ENCODE results near the gene FOXP1. TPM values are rescaled to one million over a fixed set of nuclear protein-coding genes. Genes with fewer than 3 reads are reported as not detected.
A peak's percentile ranks its signal among the peaks of the same experiment; 100 is the strongest.

FOXP1 gene
- total and polyA plus RNA-seq, 2 of the 13 experiments (the other 11 are each of a cell fraction or from before 2014, with no cell fraction given): 40.4 to 59.0 TPM

DNA sequence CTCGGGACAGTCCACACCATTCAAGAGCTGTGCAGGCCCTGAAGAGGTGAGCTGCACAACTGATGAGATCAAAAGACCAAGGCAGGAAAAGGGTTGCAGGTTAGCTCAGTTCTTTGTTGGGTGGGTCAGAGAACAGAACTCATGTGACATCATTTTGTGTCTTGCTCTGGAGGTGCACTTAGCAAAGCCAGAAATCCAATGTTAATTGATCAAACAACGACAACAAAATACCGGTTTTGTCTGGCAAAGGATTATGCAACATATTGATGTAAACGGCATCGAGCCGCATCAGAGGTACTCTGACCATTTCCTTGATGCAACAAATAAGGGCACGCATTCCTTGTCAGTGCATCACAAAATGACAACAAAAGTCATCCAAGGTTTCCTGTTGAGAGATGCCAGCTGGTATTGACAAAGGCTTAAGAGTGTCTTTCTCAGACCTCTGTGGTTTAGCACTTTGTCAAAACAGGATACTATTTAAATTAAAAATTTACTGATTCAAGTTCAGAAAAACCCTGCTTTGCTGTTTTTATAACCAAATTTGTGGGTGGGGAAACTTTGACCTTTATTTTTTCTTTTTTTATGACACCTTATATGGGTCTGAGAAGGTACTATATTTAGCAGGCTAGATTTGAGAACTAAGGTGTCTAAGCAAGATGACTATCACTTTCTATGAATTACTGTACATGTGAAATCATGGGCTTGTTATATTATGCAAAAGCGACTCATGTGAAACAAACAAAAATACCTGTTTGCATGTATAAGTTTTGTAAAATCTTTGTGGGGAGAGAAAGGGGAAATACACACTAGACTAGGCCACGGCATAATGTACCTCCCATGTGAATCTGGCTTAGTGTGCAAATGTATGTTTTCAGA lies 496.1 kb downstream of the FOXP1 start (continued):
- TF ChIP-seq NCOA2 (CRISPR knock-in tag; IDR thresholded peaks at IDR 0.05) (peak; percentile 81), ZBTB21 (CRISPR knock-in tag; IDR thresholded peaks at IDR 0.05) (peak; percentile 89), ZBTB14 (CRISPR knock-in tag; IDR thresholded peaks at IDR 0.05) (no peak), TSC22D2 (CRISPR knock-in tag; IDR thresholded peaks at IDR 0.05; ENCODE audit: borderline replicate concordance) (no peak), RFXANK (CRISPR knock-in tag; IDR thresholded peaks at IDR 0.05) (no peak), CHCHD3 (CRISPR knock-in tag; IDR thresholded peaks at IDR 0.05) (no peak), NR0B2 (CRISPR knock-in tag; IDR thresholded peaks at IDR 0.05) (no peak), TBL1XR1 (IDR thresholded peaks at IDR 0.05; ENCODE audit: borderline replicate concordance, low read length, partially characterized antibody) (peak; percentile 43), SRSF1 (optimal IDR thresholded peaks at IDR 0.05; ENCODE audit: low read depth, low read length) (no peak), EZH2 (conservative IDR thresholded peaks at IDR 0.05; ENCODE audit: low read depth, low read length) (no peak), ZHX2 (IDR thresholded peaks at IDR 0.05; ENCODE audit: low read depth) (peak; percentile 31; the same call in 1 of the 2 replicates), ZHX2 (CRISPR knock-in tag; IDR thresholded peaks at IDR 0.05; ENCODE audit: borderline replicate concordance) (no peak), ZNF614 (CRISPR knock-in tag; IDR thresholded peaks at IDR 0.05; ENCODE audit: borderline replicate concordance) (peak; percentile 15; the same call in 1 of the 2 replicates), MIXL1 (CRISPR knock-in tag; IDR thresholded peaks at IDR 0.05) (peak; percentile 58; the same call in 1 of the 2 replicates), ERF (CRISPR knock-in tag; IDR thresholded peaks at IDR 0.05) (peak; percentile 24; the same call in 1 of the 2 replicates), TCF7 (IDR thresholded peaks at IDR 0.05; ENCODE audit: low read depth) (peak; percentile 68), ZNF44 (CRISPR knock-in tag; IDR thresholded peaks at IDR 0.05) (no peak), NFRKB (IDR thresholded peaks at IDR 0.05) (no peak), RBFOX2 (IDR thresholded peaks at IDR 0.05; ENCODE audit: low read depth, low read length) (no peak), SSRP1 (CRISPR knock-in tag; IDR thresholded peaks at IDR 0.05) (no peak), ZNF720 (CRISPR knock-in tag; IDR thresholded peaks at IDR 0.05) (no peak)
- TF ChIP-seq, protein P1, sequence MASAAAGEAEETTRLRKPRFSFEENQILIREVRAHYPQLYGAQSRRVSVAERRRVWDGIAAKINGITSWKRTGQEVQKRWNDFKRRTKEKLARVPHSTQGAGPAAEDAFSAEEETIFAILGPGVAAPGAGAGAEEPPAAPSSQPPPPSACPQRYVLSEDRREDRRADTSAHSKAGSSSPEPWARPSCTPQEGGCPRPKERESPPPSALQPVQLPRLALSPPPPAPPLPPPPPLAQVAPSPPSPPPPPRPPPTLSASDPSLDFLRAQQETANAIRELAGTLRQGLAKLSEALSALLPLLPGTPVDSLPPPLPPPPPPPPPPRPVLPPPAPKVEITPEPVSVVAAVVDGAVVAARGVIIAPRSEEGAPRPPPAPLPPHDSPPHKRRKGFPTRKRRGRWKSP (CRISPR knock-in tag; IDR thresholded peaks at IDR 0.05): peak; percentile 72; the same call in 1 of the 2 replicates
